GM23338 (cell line): ENCODE results near the gene SPART. TPM values are rescaled to one million over a fixed set of nuclear protein-coding genes. Genes with fewer than 3 reads are reported as not detected.

Experiments used
- ATAC-seq: fragments of 200-7000 bp; cut with Tn5 transposase; 3 replicates; pipeline ENCODE4 v1.9.1; 2020
- DNase-seq: peaks from one replicate; pipeline ENCODE4 v3.0.0-alpha.2; 2015; ENCODE audit warnings: low spot score
- H2AFZ ChIP-seq: fragments of 200-600 bp; sonication (generic); 2 replicates; pipeline ENCODE4 v1.8.0; 2016; ENCODE audit warnings: antibody characterized with exemption, mild to moderate bottlenecking, moderate library complexity
- H3F3A ChIP-seq: fragments of 200-600 bp; sonication (generic); replicated peaks from 2 replicates; pipeline ENCODE4 v1.8.0; 2017; ENCODE audit warnings: antibody characterized with exemption, mixed run types, low read depth
- H3K27ac ChIP-seq: fragments of 200-600 bp; sonication (generic); 2 replicates; pipeline ENCODE4 v1.6.1; 2016; ENCODE audit warnings: low read depth
- H3K27me3 ChIP-seq: fragments of 200-600 bp; sonication (generic); 2 replicates; pipeline ENCODE4 v1.8.0; 2016; ENCODE audit warnings: mild to moderate bottlenecking, mixed run types, moderate library complexity; ENCODE audit not compliant: insufficient read depth
- H3K36me3 ChIP-seq: fragments of 200-600 bp; sonication (generic); 2 replicates; pipeline ENCODE4 v1.8.0; 2016; ENCODE audit warnings: mild to moderate bottlenecking; ENCODE audit not compliant: insufficient read depth
- H3K4me1 ChIP-seq: fragments of 200-600 bp; sonication (generic); 2 replicates; pipeline ENCODE4 v1.8.0; 2016; ENCODE audit warnings: mild to moderate bottlenecking, moderate library complexity; ENCODE audit not compliant: insufficient read depth
- H3K4me2 ChIP-seq: fragments of 200-600 bp; sonication (generic); 2 replicates; pipeline ENCODE4 v1.7.1; 2017; ENCODE audit warnings: mixed run types
- H3K4me3 ChIP-seq: fragments of 200-600 bp; sonication (generic); 2 replicates; pipeline ENCODE4 v1.6.1; 2016; ENCODE audit warnings: mixed run types
- H3K79me2 ChIP-seq: fragments of 200-600 bp; sonication (generic); replicated peaks from 2 replicates; pipeline ENCODE4 v1.8.0; 2017; ENCODE audit warnings: mild to moderate bottlenecking; ENCODE audit not compliant: insufficient read depth
- H3K9me2 ChIP-seq: fragments of 200-600 bp; sonication (generic); 2 replicates; pipeline ENCODE4 v1.8.0; 2017; ENCODE audit not compliant: insufficient read depth
- H4K20me1 ChIP-seq: fragments of 200-600 bp; sonication (generic); replicated peaks from 2 replicates; pipeline ENCODE4 v1.8.0; 2017; ENCODE audit warnings: mild to moderate bottlenecking; ENCODE audit not compliant: insufficient read depth
- H3K27ac Mint-ChIP-seq: 2 replicates; pipeline ENCODE4 v1.8.0; 2020; ENCODE audit warnings: inconsistent platforms, mild to moderate bottlenecking, moderate library complexity, mixed read lengths
- H3K27me3 Mint-ChIP-seq: 3 replicates; pipeline ENCODE4 v1.8.0; 2022; ENCODE audit warnings: low read depth, mild to moderate bottlenecking, moderate library complexity, mixed read lengths, inconsistent platforms; ENCODE audit not compliant: insufficient read depth, poor library complexity
- H3K36me3 Mint-ChIP-seq: 3 replicates; pipeline ENCODE4 v1.8.0; 2021; ENCODE audit warnings: low read depth, mild to moderate bottlenecking, inconsistent platforms, moderate library complexity, mixed read lengths
- H3K4me1 Mint-ChIP-seq: 3 replicates; pipeline ENCODE4 v1.8.0; 2020; ENCODE audit warnings: mild to moderate bottlenecking, inconsistent platforms, mixed read lengths
- H3K4me3 Mint-ChIP-seq: 3 replicates; pipeline ENCODE4 v1.8.0; 2021; ENCODE audit warnings: moderate library complexity, mild to moderate bottlenecking, inconsistent platforms, mixed read lengths
- H3K9me3 Mint-ChIP-seq: 3 replicates; pipeline ENCODE4 v1.8.0; 2020; ENCODE audit warnings: moderate library complexity, mild to moderate bottlenecking, inconsistent platforms, mixed read lengths
- CREB1 ChIP-seq: fragments of 250-450 bp; sonication (Bioruptor Pico); IDR thresholded peaks from 2 replicates; pipeline ENCODE4 v1.5.0; 2020; ENCODE audit warnings: low read depth, mild to moderate bottlenecking, moderate library complexity
- CTCF ChIP-seq, 2 experiments: fragments of 200-600 bp in 1 of 2; sonication (generic) in 1 of 2; conservative IDR thresholded peaks; 2 replicates each; pipeline versions ENCODE4 v1.5.1 to v1.6.1; 2016 to 2017; ENCODE audit warnings: antibody characterized with exemption in 2 of 2, low read depth in 2 of 2, mild to moderate bottlenecking in 2 of 2, moderate library complexity in 1 of 2
- ETS1 ChIP-seq: IDR thresholded peaks from 2 replicates; pipeline ENCODE4 v1.6.1; 2016; ENCODE audit warnings: antibody characterized with exemption
- EZH2 ChIP-seq: fragments of 200-600 bp; sonication (generic); IDR thresholded peaks from one replicate; pipeline ENCODE4 v1.8.0; 2017; ENCODE audit warnings: antibody characterized with exemption, mild to moderate bottlenecking, low read depth; ENCODE audit not compliant: unreplicated experiment
- EZH2phosphoT487 ChIP-seq: fragments of 200-600 bp; sonication (generic); IDR thresholded peaks from one replicate; pipeline ENCODE4 v1.8.1; 2018; ENCODE audit warnings: antibody characterized with exemption; ENCODE audit not compliant: unreplicated experiment
- JUNB ChIP-seq: IDR thresholded peaks from one replicate; pipeline ENCODE4 v1.6.1; 2016; ENCODE audit warnings: antibody characterized with exemption; ENCODE audit not compliant: unreplicated experiment
- NANOG ChIP-seq: IDR thresholded peaks from 2 replicates; pipeline ENCODE4 v1.6.1; 2016; ENCODE audit warnings: antibody characterized with exemption, borderline replicate concordance
- POLR2AphosphoS5 ChIP-seq: IDR thresholded peaks from 2 replicates; pipeline ENCODE4 v1.6.1; 2016; ENCODE audit warnings: antibody characterized with exemption, low read depth
- STAT1 ChIP-seq: IDR thresholded peaks from one replicate; pipeline ENCODE4 v1.6.1; 2016; ENCODE audit warnings: antibody characterized with exemption; ENCODE audit not compliant: unreplicated experiment
- ZNF114 ChIP-seq: fragments of 250-450 bp; sonication (Bioruptor Pico); IDR thresholded peaks from 2 replicates; pipeline ENCODE4 v1.5.0; 2020; ENCODE audit warnings: mild to moderate bottlenecking, moderate library complexity
- ZNF331 ChIP-seq: fragments of 250-450 bp; sonication (Bioruptor Pico); IDR thresholded peaks from 2 replicates; pipeline ENCODE4 v1.5.0; 2020; ENCODE audit warnings: low read depth, mild to moderate bottlenecking, moderate library complexity
- ZNF462 ChIP-seq: fragments of 250-450 bp; sonication (Bioruptor Pico); IDR thresholded peaks from 2 replicates; pipeline ENCODE4 v1.5.0; 2020; ENCODE audit warnings: mild to moderate bottlenecking, moderate library complexity
- polyA plus RNA-seq: library from polyadenylated mRNA; unstranded; fragments of >200 nt; fragmentation: Nextera tagmentation; extraction: Ambion mirVana; gene quantifications from 2 replicates; pipeline ENCODE4 v1.2.1, GENCODE V29; 2016
- total RNA-seq: library from RNA; depleted of rRNA; stranded (reverse); fragments of >200 nt; shearing (Covaris generic); gene quantifications from 2 replicates; pipeline ENCODE4 v1.2.3, GENCODE V29; 2014
- TF ChIP-seq, protein P1 (sequence below): IDR thresholded peaks from one replicate; pipeline ENCODE4 v1.6.1; 2018; ENCODE audit warnings: antibody characterized with exemption; ENCODE audit not compliant: unreplicated experiment

Gene SPART
- total and polyA plus RNA-seq, 2 experiments from 2014 or later: 109 to 116 TPM

- no peak for ATAC-seq
- H3K4me1 ChIP-seq: peaks cover 49% of the 10 kb centered on the region
- Mint-ChIP-seq H3K4me3 (no peak overlapping the region), H3K27me3 (no peaks in the 10 kb centered on the region), H3K27ac (no peak overlapping the region), H3K9me3 (no peaks in the 10 kb centered on the region), H3K36me3 (peaks cover 10% of the 10 kb centered on the region; the same call in 2 of the 3 replicates), H3K4me1 (peaks cover 3% of the 10 kb centered on the region; the same call in 2 of the 3 replicates)
- no peak overlapping the region for H3K4me3 ChIP-seq
- DNase-seq: no peak
- H2AFZ ChIP-seq: no peak overlapping the region
- no peak overlapping the region for H3K4me2 ChIP-seq
- H3K27me3 ChIP-seq: no peaks in the 10 kb centered on the region
- TF ChIP-seq ZNF114 (CRISPR knock-in tag) (no peak), ZNF462 (CRISPR knock-in tag) (no peak), EZH2phosphoT487 (no peak), CTCF (conservative IDR thresholded peaks at IDR 0.05; ENCODE audit: low read depth in 2 of 2) (no peak), EZH2 (no peak), POLR2AphosphoS5 (no peak), NANOG (no peak), JUNB (no peak), ZNF331 (CRISPR knock-in tag) (no peak), ETS1 (no peak), CREB1 (no peak), STAT1 (no peak)
- TF ChIP-seq, protein P1, sequence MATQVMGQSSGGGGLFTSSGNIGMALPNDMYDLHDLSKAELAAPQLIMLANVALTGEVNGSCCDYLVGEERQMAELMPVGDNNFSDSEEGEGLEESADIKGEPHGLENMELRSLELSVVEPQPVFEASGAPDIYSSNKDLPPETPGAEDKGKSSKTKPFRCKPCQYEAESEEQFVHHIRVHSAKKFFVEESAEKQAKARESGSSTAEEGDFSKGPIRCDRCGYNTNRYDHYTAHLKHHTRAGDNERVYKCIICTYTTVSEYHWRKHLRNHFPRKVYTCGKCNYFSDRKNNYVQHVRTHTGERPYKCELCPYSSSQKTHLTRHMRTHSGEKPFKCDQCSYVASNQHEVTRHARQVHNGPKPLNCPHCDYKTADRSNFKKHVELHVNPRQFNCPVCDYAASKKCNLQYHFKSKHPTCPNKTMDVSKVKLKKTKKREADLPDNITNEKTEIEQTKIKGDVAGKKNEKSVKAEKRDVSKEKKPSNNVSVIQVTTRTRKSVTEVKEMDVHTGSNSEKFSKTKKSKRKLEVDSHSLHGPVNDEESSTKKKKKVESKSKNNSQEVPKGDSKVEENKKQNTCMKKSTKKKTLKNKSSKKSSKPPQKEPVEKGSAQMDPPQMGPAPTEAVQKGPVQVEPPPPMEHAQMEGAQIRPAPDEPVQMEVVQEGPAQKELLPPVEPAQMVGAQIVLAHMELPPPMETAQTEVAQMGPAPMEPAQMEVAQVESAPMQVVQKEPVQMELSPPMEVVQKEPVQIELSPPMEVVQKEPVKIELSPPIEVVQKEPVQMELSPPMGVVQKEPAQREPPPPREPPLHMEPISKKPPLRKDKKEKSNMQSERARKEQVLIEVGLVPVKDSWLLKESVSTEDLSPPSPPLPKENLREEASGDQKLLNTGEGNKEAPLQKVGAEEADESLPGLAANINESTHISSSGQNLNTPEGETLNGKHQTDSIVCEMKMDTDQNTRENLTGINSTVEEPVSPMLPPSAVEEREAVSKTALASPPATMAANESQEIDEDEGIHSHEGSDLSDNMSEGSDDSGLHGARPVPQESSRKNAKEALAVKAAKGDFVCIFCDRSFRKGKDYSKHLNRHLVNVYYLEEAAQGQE: no peak
- H3F3A ChIP-seq: no peaks in the 10 kb centered on the region
- peaks cover 86% of the 10 kb centered on the region for H3K79me2 ChIP-seq
- H3K27ac ChIP-seq: no peak overlapping the region
- H3K36me3 ChIP-seq: peaks cover 9% of the 10 kb centered on the region; the same call in 1 of the 2 replicates
- no peaks in the 10 kb centered on the region for H4K20me1 ChIP-seq
- no peaks in the 10 kb centered on the region for H3K9me2 ChIP-seq
Observed at GRCh38 chr13:36332986-36333385, 13.2 kb downstream of the SPART start.
